Panc1 (cell line): ENCODE measurements around the gene ACOXL.

ENCODE experiments used
- POLR2AphosphoS5 ChIP-seq: IDR thresholded peaks from 2 replicates; pipeline ENCODE4 v1.6.1; 2012; ENCODE audit warnings: mild to moderate bottlenecking, low read depth, low read length, moderate library complexity
- TF ChIP-seq, protein P1 (sequence below): fragments of 450-650 bp; IDR thresholded peaks from 2 replicates; pipeline ENCODE4 v1.5.1; 2017; ENCODE audit warnings: mild to moderate bottlenecking

DNA sequence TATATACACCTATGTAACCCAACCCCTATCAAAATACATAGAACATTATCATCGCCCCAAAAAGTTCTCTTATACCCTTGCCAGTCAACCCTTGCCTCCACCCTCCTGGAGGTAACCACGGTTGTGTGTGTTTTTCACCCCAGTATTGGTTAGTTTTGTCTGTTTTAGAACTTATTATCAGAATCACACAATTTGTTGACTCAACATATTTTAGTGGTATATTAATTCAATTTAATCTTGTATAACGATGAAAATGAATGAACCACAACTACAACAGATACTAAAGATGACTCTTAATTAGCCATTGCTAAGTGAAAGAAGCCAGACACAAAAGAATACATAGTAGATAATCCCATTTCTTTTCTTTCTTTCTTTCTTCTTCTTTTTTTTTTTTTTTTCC is 19.3 kb downstream of the ACOXL start:
- no peak for TF ChIP-seq POLR2AphosphoS5
- TF ChIP-seq, protein P1, sequence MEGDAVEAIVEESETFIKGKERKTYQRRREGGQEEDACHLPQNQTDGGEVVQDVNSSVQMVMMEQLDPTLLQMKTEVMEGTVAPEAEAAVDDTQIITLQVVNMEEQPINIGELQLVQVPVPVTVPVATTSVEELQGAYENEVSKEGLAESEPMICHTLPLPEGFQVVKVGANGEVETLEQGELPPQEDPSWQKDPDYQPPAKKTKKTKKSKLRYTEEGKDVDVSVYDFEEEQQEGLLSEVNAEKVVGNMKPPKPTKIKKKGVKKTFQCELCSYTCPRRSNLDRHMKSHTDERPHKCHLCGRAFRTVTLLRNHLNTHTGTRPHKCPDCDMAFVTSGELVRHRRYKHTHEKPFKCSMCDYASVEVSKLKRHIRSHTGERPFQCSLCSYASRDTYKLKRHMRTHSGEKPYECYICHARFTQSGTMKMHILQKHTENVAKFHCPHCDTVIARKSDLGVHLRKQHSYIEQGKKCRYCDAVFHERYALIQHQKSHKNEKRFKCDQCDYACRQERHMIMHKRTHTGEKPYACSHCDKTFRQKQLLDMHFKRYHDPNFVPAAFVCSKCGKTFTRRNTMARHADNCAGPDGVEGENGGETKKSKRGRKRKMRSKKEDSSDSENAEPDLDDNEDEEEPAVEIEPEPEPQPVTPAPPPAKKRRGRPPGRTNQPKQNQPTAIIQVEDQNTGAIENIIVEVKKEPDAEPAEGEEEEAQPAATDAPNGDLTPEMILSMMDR, result no peak
